A673 (cell line): Measurements from ENCODE around the gene HAND2.

ENCODE experiments used
- EZH2 ChIP-seq: fragments of 200-600 bp; sonication (generic); IDR thresholded peaks from 2 replicates; pipeline ENCODE4 v1.6.1; 2017; ENCODE audit warnings: borderline replicate concordance, low read depth, mild to moderate bottlenecking, mixed read lengths, antibody characterized with exemption, low read length; ENCODE audit not compliant: poor library complexity, severe bottlenecking
- TF ChIP-seq, protein P1 (sequence below): fragments of 300-800, 200-600 bp; sonication (generic); conservative IDR thresholded peaks from 2 replicates; pipeline ENCODE4 v1.5.1; 2017; ENCODE audit warnings: low read depth, mild to moderate bottlenecking, antibody characterized with exemption, low read length, moderate library complexity, mixed read lengths

DNA sequence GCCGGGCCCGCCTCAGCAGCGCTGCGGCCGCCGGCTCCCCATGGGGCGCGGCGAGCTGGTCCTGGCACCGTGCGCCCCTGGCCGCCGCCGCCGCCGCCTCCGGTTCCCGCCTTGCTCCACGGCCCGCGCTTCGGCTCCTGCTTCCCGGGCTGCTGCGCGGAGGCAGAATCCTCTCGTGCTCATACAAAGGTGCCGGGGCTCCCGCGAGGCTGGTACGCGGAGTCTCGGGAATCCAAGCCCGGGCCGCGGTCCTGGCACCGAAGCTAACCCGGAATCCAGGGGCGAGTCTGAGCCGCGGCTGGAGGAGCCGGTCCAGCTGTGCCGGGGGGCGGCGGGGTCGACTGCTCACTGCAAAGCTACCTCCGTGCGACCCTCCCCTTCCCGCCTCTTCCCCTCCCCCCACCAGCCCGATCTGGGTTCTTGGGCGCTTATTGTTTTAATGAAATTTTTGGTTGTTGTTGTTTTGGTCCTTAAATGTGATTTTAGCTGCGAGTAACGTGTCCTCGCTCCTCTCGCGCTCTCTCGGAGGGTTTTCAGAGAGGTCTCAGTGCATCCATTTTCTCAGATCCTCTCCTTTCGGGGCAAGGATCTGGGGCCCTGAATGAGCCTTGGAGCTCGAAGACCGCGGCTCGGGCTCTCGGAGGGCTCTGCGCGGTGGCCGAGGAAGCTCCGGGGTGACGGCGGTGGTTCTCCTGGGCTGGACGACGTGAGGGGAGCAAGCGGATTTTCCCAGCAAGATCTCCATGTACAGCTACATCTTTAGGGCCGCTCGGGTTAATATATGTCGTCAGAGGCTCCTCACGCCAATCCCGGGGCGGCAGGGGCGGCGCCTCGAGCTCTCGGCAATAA, at the start of gene HAND2:
- TF ChIP-seq, protein P1, sequence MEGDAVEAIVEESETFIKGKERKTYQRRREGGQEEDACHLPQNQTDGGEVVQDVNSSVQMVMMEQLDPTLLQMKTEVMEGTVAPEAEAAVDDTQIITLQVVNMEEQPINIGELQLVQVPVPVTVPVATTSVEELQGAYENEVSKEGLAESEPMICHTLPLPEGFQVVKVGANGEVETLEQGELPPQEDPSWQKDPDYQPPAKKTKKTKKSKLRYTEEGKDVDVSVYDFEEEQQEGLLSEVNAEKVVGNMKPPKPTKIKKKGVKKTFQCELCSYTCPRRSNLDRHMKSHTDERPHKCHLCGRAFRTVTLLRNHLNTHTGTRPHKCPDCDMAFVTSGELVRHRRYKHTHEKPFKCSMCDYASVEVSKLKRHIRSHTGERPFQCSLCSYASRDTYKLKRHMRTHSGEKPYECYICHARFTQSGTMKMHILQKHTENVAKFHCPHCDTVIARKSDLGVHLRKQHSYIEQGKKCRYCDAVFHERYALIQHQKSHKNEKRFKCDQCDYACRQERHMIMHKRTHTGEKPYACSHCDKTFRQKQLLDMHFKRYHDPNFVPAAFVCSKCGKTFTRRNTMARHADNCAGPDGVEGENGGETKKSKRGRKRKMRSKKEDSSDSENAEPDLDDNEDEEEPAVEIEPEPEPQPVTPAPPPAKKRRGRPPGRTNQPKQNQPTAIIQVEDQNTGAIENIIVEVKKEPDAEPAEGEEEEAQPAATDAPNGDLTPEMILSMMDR = no peak
- no peak for TF ChIP-seq EZH2
